ENCODE measurements around the gene FARSB.
A peak's percentile ranks its signal among the peaks of the same experiment; 100 is the strongest.
"Not testable (repeated sequence)": the region's sequence is repeated elsewhere in the genome, so short reads cannot be mapped to it uniquely, and the experiment has no call there.

Gene FARSB

DNA sequence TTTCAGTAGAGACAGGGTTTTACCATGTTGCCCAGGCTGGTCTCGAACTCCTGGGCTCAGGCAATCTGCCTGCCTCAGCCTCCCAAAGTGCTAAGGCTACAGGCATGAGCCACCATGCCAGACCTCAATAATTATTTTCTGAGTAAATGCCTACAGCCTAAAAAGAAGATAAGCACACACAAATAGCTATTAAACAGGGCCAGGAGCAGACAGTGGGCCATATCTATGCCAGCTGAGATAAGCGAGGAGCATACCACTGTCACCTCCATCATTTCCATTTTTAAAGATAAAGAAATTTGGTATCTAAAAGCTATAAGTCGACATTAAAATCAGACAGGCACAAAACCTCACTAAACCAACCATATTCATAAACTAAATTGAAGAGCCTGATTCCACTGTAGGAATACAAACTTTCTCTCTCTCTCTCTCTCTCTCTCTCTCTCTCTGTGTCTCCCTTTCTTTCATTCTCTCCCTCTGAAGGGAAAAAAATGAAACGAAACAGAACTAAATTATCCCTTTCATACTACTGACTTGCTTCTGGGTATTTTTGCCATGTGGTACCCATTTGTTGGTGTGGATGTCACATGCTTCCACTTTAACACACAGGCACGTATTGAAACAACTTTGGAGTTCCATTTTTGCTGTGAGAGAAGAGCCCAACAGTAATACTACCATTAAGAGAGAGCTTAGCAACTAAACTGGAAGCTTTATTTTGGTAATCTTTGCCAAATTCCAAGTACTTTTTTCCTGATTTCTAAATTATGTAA, 51.0 kb downstream of the FARSB start:
- no peak for DNase-seq (ENCODE audit: low read depth)

DNA sequence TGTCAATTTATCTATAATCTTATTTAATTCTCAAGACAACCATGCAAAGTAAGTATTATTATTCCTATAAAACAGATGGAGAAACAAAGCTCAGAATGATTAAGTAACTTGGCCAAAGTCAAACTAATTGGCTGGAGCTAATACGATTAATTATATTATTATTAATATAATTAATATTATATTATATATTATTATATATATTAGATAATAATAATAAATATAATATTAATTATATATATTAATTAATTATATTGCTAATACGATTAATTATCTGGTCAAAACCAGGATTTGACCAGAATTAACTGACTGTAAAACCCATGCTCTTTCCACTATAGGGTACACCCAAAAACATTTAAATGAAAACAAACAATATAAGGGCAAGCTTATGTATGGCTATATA, 52.4 kb downstream of the FARSB start:
- no peak for DNase-seq (ENCODE audit: low read depth)

DNA sequence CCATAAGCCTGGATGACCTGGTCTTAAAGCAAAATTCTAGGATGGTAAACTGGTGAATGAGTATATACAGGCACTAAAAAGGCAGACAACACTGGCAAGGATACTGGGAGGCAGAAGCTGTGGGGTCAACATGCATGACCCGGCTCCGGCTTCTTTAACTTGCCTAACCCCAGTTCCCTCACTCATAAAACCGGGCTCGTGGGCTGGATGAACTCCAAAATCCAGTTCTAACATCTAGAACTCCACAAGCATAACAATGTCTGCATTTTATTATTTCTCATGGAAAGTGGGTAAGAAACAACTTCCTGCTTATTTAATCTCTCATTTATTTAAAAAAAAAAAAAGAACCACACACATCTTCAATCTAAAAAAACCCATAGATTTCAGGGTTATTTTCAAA, 57.3 kb downstream of the FARSB start:
- no peak for DNase-seq (ENCODE audit: low read depth)

DNA sequence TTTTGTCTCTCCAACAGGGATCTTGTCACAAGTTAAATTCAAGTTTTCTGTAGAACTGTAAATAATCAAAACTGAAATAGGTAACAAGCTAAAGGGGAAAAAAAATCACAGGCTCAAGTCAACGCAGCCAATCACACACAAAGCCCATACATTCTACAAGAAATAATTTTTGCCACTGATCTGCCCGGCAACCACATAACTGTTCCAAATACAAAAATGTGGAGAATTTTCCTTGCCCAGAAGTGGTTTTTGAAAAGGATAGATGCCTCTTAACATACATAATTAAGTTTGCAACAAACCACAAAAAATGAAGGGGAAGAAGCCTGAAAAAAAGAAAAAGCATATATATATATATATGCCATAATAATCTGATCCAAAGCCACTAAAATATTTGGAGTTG, 60.3 kb downstream of the FARSB start:
- no peak for DNase-seq (ENCODE audit: low read depth)

DNA sequence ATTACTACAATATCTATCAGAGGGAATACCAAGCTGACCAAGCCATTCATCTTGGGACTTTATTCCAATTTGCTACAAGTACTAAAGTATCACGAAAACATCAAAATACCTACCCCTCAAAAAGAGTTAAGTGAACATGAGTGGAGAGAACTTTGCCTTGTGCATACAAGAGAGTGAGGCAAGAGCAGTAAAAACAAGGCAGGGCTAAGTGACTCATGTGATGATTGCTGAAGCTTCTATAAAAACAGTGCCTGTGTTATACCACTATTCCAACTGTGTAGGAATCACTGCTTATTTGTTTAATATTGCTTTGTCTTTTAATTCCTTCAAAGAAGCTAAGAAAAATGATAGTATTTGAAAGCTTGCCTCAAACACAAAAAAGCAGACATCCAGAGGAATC, 61.2 kb downstream of the FARSB start:
- no peak for DNase-seq (ENCODE audit: low read depth)

DNA sequence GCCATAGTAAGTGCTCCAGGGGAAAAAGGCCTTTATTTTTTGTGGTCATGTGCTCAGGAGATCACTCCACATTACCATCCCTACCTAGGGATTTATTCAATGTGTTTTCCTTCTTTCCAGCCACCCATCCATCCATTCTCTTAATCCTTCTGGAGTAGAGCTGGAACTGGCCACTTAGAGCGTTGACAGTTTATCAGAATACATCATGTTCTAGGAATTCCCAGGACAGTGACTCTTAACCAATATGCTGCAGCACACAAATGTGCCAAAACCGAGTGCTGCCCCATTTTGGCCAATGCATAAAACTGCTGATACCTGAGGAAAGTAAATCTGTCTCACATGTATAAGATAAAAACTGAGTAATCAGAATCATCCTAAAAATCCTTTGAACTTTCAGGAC, 63.7 kb downstream of the FARSB start:
- DNase-seq (ENCODE audit: low read depth): no peak

GRCh38 chr2:222591661-222592060, 64.2 kb downstream of the FARSB start:
- no peak for DNase-seq (ENCODE audit: low read depth)

- DNase-seq (ENCODE audit: low read depth): not testable (repeated sequence)
Measured at GRCh38 chr2:222584589-222584988, 71.3 kb downstream of the FARSB start.

- no peak for DNase-seq (ENCODE audit: low read depth)
Measured at GRCh38 chr2:222582928-222583327, 73.0 kb downstream of the FARSB start.

DNA sequence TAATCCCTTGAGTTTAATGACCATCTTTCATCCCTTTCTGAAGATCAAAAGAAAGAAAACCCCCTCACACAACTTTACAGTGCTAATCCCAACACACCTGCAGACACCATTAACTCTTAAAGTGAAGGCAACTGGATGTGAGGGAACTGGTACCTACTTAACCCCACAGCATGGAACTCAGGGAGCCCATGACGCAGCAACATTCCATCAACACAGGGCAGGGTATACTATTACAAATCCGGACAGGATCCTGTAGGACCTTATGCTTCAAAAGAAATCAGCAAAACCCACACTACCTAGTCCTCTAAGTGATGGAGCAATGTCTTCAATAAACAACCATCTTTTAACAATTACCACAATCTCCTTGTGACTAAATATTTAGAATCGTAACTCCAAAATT, 78.6 kb downstream of the FARSB start:
- no peak for DNase-seq (ENCODE audit: low read depth)

- no peak for DNase-seq (ENCODE audit: low read depth)
Measured at GRCh38 chr2:222576171-222577081, 79.5 kb downstream of the FARSB start.

DNA sequence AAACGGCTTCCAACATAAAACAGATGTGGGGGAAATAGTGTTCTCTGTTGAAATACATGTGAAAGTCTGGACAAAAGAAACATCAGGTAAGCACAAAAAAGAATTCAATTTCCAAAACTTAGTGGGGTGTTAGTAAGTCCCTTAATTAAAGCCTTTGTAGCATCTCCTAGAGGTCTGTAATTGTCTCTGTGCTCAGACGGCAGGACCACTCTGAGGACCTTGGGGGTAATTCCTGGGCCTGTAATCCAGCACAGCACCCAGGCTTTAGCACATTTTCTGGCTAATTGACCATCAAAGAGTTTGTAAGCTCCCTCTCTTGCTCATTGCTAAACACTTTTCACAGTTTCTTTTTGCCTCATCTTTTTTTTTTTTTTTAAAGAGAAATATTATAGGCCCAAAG, 80.3 kb downstream of the FARSB start:
- DNase-seq (ENCODE audit: low read depth): no peak

- peak; percentile 47 for DNase-seq (ENCODE audit: low read depth)
Measured at GRCh38 chr2:222572751-222573174, 83.1 kb downstream of the FARSB start.

DNA sequence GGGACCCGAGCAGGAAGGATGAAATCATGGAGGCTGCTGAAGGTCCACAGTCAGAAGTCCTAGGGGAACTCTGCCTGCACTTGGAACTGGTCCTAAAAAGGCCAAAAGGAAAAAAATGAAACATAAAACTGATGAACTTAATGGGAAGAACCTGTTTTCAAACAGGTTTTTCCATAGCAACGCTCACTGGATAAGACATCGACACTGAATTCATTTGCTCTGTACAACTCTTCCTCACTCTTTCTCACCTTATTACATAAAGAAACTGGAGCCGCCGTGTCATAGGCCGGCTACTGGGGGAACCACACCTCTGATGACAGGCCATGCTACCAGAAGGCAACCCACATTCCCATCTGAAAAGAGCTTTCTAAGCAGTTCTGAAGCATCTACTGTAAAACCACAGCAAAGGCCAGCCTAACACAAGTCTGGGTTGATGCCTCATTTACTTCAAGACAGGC, 83.6 kb downstream of the FARSB start:
- DNase-seq (ENCODE audit: low read depth): no peak

GRCh38 chr2:222569826-222570225, 86.1 kb downstream of the FARSB start:
- DNase-seq (ENCODE audit: low read depth): peak; percentile 63

- peak; percentile 40 for DNase-seq (ENCODE audit: low read depth)
Measured at GRCh38 chr2:222568865-222569264, 87.0 kb downstream of the FARSB start.

GRCh38 chr2:222566229-222566628, 89.7 kb downstream of the FARSB start:
- no peak for DNase-seq (ENCODE audit: low read depth)

GRCh38 chr2:222563936-222564335, 92.0 kb downstream of the FARSB start:
- no peak for DNase-seq (ENCODE audit: low read depth)

DNA sequence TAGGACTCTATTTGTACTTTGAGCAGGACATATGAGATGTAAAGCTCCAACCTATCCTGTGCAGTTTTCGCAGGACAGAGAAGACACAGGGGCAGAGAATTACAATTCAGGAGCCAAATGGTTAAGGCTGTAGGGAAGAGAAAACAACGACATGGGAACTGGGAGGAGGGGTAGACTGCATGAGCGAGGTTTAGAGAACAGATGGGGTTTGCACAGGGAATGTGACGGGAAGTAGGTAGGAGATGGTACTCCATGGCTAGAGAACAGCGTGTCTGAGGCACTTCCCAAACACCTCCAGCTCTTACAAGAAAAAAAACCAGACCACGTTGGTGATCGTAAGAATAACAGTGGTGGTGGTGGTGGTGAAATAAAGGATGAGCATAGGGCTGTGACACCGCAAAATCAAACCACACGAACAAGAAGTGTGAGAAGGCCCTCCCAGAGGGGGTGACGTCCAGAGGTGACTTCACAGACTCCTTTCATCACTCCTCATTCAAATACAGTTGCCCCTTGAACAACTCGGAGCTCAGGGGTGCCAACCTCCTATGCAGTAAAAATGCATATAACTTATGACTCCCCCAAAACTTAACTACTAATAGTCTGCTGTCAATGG, 92.7 kb downstream of the FARSB start:
- no peak for DNase-seq (ENCODE audit: low read depth)

DNA sequence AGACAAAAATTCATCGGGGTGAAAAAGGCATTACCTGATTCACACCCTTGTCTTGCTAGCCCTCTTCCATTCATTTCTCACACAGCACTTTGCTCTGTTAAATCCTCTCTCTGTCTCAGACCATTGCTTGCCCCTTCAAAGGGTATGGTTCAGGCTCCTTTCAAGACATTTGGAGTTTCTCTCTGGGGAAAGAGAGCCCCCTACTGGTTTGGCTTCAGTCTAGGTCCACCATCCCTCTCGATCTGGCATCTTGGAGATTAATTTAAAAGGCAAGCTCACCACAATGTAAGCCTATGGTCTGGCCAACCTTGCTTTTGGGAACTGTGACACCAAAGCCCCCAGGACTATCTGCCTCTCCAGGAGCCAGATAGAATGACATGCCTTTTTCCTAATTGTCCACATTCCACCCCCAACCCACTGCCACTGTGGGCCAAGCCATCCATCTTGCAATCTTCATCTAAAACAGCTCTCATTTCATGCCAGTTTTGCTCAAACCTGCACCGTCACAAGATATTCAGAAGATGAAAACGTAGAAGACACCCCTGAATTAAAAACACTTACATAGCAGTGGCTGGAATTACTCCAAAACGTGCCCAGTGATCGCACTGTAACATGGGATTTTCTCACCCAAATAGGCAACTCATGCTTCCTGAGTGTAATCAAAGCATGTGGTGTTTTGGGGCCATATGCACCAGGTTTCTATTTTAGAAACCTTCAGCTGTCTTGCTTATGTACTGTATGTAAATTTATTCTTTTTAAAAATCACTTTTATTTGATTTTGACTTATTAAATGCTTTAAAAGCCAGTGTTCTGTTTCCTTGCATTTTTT, 93.9 kb downstream of the FARSB start:
- DNase-seq (ENCODE audit: low read depth): peak; percentile 44

DNA sequence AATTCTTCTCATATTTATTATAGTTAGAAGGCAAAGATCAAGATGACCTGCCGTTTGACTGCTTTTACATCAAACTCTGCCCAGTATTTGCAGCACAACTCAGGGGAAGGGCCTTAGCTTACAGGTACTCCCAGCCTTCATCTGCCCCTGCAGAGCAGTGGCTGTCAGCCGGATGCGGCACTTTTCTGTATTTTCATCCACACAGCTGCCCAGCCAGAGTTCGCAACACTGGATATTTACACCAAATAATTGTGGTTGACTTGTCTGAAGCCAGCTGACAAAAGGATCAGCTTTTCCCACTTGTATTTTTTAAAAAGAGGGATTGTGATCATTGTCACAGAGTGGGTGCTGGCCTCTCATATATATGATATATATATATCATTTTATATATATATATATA, 94.7 kb downstream of the FARSB start:
- DNase-seq (ENCODE audit: low read depth): no peak

DNA sequence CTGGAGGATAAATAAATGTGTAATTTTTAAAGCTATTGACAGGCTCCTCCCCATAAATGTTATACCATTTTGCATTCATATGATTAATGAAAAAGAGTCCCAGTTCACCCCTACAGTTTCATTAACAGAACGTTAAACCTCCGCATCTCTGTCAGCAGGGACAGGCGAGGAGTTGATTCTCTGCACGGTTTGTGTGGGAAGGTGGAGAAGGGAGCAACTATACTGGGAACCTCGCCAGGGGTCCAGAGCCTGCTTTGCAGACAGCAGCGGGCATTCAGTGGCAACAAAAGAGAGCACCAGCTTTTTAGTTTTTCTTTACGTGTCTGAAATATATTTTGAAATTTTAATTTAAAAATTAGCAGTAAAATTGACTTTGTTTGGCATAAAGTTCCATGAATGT, 101.4 kb downstream of the FARSB start:
- DNase-seq (ENCODE audit: low read depth): no peak
